ENCODE data around the gene SPCS2. TPM values are rescaled to one million over a fixed set of nuclear protein-coding genes. Genes with fewer than 3 reads are reported as not detected.

SPCS2 gene
- total RNA-seq, 1 donor from 2014 or later: 120 TPM

GRCh38 chr11:75002516-75002915 lies 53.5 kb downstream of the SPCS2 start:
- Histone ChIP-seq H3K9me3 (ENCODE audit: insufficient read depth, low read depth, low read length) (no peaks in the 10 kb centered on the region), H3K4me2 (ENCODE audit: low read length) (no peak overlapping the region), H3K4me3 (ENCODE audit: insufficient read depth, low read depth, low read length) (no peak overlapping the region), H2AFZ (ENCODE audit: low read depth, low read length) (no peak overlapping the region), H3K27ac (ENCODE audit: low read depth, low read length) (no peak overlapping the region), H4K20me1 (ENCODE audit: insufficient read depth, low read length) (no peaks in the 10 kb centered on the region), H3K4me1 (ENCODE audit: insufficient read depth, low read length) (no peaks in the 10 kb centered on the region), H3K79me2 (ENCODE audit: insufficient read depth, low read length) (no peaks in the 10 kb centered on the region), H3K27me3 (ENCODE audit: insufficient read depth, low read length) (no peaks in the 10 kb centered on the region), H3K9ac (ENCODE audit: low read length) (no peak overlapping the region), H3K36me3 (ENCODE audit: insufficient read depth, low read length) (peaks cover 13% of the 10 kb centered on the region)
- peaks cover 14% of the 10 kb centered on the region for H3K36me3 Mint-ChIP-seq (ENCODE audit: low read depth, unreplicated experiment)
- FAIRE-seq: no peak
- no peak for TF ChIP-seq EZH2 (IDR thresholded peaks at IDR 0.05; ENCODE audit: insufficient read depth, low read length)
- no peak for TF ChIP-seq CTCF (IDR thresholded peaks at IDR 0.05; ENCODE audit: insufficient read depth, low read depth, low read length)
- no peaks in the 10 kb centered on the region for H3K4me1 Mint-ChIP-seq (ENCODE audit: low read depth, unreplicated experiment)
- DNase-seq (ENCODE audit: low read depth): no peak
- no peaks in the 10 kb centered on the region for H3K27me3 Mint-ChIP-seq (ENCODE audit: low read depth, unreplicated experiment)
- H3K9me3 Mint-ChIP-seq (ENCODE audit: unreplicated experiment): no peaks in the 10 kb centered on the region
- no peak overlapping the region for H3K27ac Mint-ChIP-seq (ENCODE audit: unreplicated experiment)
- H3K4me3 Mint-ChIP-seq (ENCODE audit: unreplicated experiment): no peak overlapping the region

GRCh38 chr11:75004215-75004614 lies 55.1 kb downstream of the SPCS2 start:
- H3K9me3 Mint-ChIP-seq (ENCODE audit: unreplicated experiment): peaks cover 3% of the 10 kb centered on the region
- no peaks in the 10 kb centered on the region for H3K4me1 Mint-ChIP-seq (ENCODE audit: low read depth, unreplicated experiment)
- FAIRE-seq: no peak
- H3K4me3 Mint-ChIP-seq (ENCODE audit: unreplicated experiment): no peak overlapping the region
- peaks cover 10% of the 10 kb centered on the region for H3K36me3 Mint-ChIP-seq (ENCODE audit: low read depth, unreplicated experiment)
- Histone ChIP-seq H3K9ac (ENCODE audit: low read length) (no peak overlapping the region), H2AFZ (ENCODE audit: low read depth, low read length) (no peak overlapping the region), H3K4me3 (ENCODE audit: insufficient read depth, low read depth, low read length) (no peak overlapping the region), H3K4me1 (ENCODE audit: insufficient read depth, low read length) (no peaks in the 10 kb centered on the region), H3K27me3 (ENCODE audit: insufficient read depth, low read length) (no peaks in the 10 kb centered on the region), H3K4me2 (ENCODE audit: low read length) (no peak overlapping the region), H3K9me3 (ENCODE audit: insufficient read depth, low read depth, low read length) (no peaks in the 10 kb centered on the region), H3K27ac (ENCODE audit: low read depth, low read length) (no peak overlapping the region), H3K79me2 (ENCODE audit: insufficient read depth, low read length) (no peaks in the 10 kb centered on the region), H3K36me3 (ENCODE audit: insufficient read depth, low read length) (peaks cover 16% of the 10 kb centered on the region), H4K20me1 (ENCODE audit: insufficient read depth, low read length) (no peaks in the 10 kb centered on the region)
- TF ChIP-seq CTCF (IDR thresholded peaks at IDR 0.05; ENCODE audit: insufficient read depth, low read depth, low read length) (no peak), EZH2 (IDR thresholded peaks at IDR 0.05; ENCODE audit: insufficient read depth, low read length) (no peak)
- H3K27ac Mint-ChIP-seq (ENCODE audit: unreplicated experiment): no peak overlapping the region
- H3K27me3 Mint-ChIP-seq (ENCODE audit: low read depth, unreplicated experiment): no peaks in the 10 kb centered on the region
- DNase-seq (ENCODE audit: low read depth): no peak

- no peak overlapping the region for H3K4me3 ChIP-seq (ENCODE audit: insufficient read depth, low read depth, low read length)
- no peak overlapping the region for H2AFZ ChIP-seq (ENCODE audit: low read depth, low read length)
- H3K4me2 ChIP-seq (ENCODE audit: low read length): no peak overlapping the region
- H3K4me1 ChIP-seq (ENCODE audit: insufficient read depth, low read length): peaks cover 2% of the 10 kb centered on the region
- no peaks in the 10 kb centered on the region for H4K20me1 ChIP-seq (ENCODE audit: insufficient read depth, low read length)
- Mint-ChIP-seq H3K27me3 (ENCODE audit: low read depth, unreplicated experiment) (no peaks in the 10 kb centered on the region), H3K4me1 (ENCODE audit: low read depth, unreplicated experiment) (peaks cover 3% of the 10 kb centered on the region), H3K27ac (ENCODE audit: unreplicated experiment) (no peak overlapping the region), H3K4me3 (ENCODE audit: unreplicated experiment) (no peak overlapping the region), H3K36me3 (ENCODE audit: low read depth, unreplicated experiment) (peaks cover 13% of the 10 kb centered on the region), H3K9me3 (ENCODE audit: unreplicated experiment) (peaks cover 3% of the 10 kb centered on the region)
- DNase-seq (ENCODE audit: low read depth) (no peak), FAIRE-seq (no peak)
- H3K9me3 ChIP-seq (ENCODE audit: insufficient read depth, low read depth, low read length): no peaks in the 10 kb centered on the region
- H3K27me3 ChIP-seq (ENCODE audit: insufficient read depth, low read length): no peaks in the 10 kb centered on the region
- H3K79me2 ChIP-seq (ENCODE audit: insufficient read depth, low read length): no peaks in the 10 kb centered on the region
- peaks cover 9% of the 10 kb centered on the region for H3K36me3 ChIP-seq (ENCODE audit: insufficient read depth, low read length)
- no peak overlapping the region for H3K9ac ChIP-seq (ENCODE audit: low read length)
- TF ChIP-seq EZH2 (IDR thresholded peaks at IDR 0.05; ENCODE audit: insufficient read depth, low read length): no peak
- no peak for TF ChIP-seq CTCF (IDR thresholded peaks at IDR 0.05; ENCODE audit: insufficient read depth, low read depth, low read length)
- H3K27ac ChIP-seq (ENCODE audit: low read depth, low read length): no peak overlapping the region
Observed at GRCh38 chr11:75011357-75011756, 62.3 kb downstream of the SPCS2 start.
